Measurements from ENCODE around the gene FAM170B.

- peak in 1 of 2 donors; percentile 16 for TF ChIP-seq POLR2AphosphoS5 (IDR thresholded peaks at IDR 0.05)
- TF ChIP-seq CTCF (IDR thresholded peaks at IDR 0.05), result no peak
- TF ChIP-seq POLR2A (IDR thresholded peaks at IDR 0.05), result no peak
Observed at GRCh38 chr10:49089557-49090188, 44.1 kb downstream of the FAM170B start.
